COLO668 (cell line): ENCODE results near the gene NHERF2.

Experiments
- DNase-seq: peaks from one replicate; lab custom pipeline; 2025; ENCODE audit not compliant: unreplicated experiment; lab: John Stamatoyannopoulos, UW

Gene NHERF2

GRCh38 chr16:2079991-2080390, 53.3 kb downstream of the NHERF2 start:
- DNase-seq: no peak

DNA sequence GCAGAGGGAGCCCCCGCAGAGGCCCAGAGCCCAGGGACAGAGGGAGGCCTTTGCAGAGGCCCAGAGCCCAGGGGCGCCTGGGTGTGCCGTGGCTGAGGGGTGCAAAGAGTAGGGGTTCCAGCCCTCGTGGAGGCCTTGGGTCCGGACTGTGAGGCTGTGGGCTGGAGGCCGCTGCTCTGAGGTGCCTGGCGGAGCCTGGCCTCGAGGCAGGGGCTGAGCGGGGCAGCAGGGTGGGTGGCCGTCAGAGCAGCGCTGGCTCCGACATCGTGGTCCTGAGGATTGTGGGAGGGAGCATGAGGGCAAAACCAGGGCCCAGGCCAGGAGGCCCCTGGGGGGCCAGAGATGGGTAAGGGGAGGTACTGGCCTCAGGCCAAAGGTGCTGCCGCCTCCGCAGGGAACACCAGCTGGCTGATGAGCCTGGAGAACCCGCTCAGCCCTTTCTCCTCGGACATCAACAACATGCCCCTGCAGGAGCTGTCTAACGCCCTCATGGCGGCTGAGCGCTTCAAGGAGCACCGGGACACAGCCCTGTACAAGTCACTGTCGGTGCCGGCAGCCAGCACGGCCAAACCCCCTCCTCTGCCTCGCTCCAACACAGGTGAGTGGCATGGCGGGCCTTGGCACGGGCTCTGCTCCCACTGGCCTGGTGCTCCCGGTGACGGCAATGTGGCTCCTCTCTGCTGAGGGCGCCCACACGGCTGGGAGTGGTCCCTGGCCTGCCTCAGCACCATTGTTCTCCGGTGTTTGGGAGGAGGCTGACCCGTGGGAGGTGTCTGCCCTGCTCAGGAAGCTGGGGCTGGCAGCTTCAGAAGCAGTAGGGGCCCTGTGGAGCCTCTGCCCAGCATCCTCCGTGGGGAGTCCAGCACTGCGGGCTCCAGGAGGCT, 54.7 kb downstream of the NHERF2 start:
- DNase-seq: no peak

GRCh38 chr16:2082171-2082982, 55.7 kb downstream of the NHERF2 start:
- DNase-seq: peak; percentile 93

DNA sequence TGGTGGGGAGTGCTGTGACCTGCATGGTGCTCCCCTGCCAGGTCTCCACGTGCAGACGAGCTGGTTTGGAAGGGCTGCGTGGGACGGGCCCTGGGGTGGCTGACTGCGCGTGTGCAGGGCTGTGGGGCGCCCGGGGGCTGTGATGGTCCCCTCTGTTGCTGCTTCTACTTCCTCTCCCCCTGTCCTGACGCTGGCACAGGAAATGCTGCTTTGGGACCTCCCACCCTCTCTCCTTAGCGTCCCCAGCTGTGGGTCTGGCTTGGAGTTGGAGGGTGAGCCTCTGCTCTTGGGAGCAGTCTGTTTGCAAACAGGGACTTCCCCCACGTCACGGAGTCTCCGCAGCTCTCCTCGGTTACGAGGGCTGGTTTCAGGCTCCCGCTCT, 56.3 kb downstream of the NHERF2 start:
- DNase-seq: no peak

DNA sequence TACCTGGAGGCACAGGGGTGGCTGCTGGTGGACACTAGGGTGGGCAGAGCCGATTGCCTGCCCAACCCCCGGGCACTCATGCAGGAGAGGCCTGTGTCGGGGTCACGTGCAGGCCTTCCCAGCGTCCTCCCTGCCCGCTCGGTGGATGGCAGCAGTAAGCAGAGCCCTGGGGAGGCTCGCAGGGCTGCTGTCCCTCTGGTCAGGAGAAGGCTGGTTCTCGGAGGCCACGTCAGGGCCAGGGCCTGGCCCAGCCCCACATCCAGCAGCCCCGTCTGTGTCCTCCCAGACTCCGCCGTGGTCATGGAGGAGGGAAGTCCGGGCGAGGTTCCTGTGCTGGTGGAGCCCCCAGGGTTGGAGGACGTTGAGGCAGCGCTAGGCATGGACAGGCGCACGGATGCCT, 56.7 kb downstream of the NHERF2 start:
- DNase-seq: no peak

DNA sequence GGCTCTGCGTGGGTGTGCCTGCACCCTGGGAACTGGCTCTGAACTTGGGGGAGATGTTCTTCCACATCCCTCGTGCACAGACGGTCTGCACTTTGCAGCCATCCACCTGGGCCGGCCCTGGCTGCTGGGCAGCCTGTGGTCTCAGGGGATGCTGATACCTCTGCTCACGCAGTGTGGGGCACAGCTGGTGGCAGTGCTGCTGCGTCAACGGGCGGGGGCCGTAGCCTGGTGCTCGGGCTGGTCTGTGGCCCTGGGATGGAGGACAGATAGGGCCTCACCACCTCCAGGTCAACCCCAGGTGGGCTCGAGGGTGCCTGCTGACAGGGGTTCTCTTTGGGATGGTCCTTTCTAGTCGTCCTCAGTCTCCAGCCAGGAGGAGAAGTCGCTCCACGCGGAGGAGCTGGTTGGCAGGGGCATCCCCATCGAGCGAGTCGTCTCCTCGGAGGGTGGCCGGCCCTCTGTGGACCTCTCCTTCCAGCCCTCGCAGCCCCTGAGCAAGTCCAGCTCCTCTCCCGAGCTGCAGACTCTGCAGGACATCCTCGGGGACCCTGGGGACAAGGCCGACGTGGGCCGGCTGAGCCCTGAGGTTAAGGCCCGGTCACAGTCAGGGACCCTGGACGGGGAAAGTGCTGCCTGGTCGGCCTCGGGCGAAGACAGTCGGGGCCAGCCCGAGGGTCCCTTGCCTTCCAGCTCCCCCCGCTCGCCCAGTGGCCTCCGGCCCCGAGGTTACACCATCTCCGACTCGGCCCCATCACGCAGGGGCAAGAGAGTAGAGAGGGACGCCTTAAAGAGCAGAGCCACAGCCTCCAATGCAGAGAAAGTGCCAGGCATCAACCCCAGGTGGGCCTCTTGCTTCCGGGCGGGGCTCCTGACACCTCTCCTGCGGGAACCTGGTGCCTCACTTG, 57.4 kb downstream of the NHERF2 start:
- no peak for DNase-seq

DNA sequence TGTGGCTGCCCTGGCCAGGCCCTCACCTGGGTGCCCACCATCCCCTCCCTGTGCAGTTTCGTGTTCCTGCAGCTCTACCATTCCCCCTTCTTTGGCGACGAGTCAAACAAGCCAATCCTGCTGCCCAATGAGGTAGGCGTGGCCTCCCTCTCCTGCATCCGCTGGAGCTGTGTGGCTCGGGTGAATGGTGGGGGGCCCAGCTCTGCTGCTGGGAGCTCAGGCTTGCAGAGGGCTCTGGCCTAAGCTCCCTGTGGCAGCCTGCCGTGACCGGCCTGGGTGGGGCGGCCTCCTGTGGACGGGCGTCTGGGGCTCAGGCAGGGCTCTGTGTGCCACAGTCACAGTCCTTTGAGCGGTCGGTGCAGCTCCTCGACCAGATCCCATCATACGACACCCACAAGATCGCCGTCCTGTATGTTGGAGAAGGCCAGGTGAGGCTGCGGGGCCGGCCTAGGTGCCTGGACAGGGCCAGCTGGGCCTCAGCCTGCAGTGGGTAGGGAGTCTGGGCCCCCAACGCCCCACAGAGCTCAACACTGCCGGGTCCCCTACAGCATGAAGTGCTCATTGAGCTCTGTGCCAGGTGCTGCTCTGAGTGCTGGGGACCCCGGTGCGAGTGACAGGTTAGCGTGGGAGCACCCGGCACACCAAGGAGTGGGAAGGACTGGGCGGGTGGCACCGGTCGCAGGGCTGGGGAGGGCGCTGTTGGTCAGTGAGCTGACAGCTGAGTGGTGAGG, 58.4 kb downstream of the NHERF2 start:
- DNase-seq: no peak

GRCh38 chr16:2085669-2086068, 59.0 kb downstream of the NHERF2 start:
- DNase-seq: no peak

- DNase-seq: no peak
Measured at GRCh38 chr16:2086106-2086742, 59.5 kb downstream of the NHERF2 start.

DNA sequence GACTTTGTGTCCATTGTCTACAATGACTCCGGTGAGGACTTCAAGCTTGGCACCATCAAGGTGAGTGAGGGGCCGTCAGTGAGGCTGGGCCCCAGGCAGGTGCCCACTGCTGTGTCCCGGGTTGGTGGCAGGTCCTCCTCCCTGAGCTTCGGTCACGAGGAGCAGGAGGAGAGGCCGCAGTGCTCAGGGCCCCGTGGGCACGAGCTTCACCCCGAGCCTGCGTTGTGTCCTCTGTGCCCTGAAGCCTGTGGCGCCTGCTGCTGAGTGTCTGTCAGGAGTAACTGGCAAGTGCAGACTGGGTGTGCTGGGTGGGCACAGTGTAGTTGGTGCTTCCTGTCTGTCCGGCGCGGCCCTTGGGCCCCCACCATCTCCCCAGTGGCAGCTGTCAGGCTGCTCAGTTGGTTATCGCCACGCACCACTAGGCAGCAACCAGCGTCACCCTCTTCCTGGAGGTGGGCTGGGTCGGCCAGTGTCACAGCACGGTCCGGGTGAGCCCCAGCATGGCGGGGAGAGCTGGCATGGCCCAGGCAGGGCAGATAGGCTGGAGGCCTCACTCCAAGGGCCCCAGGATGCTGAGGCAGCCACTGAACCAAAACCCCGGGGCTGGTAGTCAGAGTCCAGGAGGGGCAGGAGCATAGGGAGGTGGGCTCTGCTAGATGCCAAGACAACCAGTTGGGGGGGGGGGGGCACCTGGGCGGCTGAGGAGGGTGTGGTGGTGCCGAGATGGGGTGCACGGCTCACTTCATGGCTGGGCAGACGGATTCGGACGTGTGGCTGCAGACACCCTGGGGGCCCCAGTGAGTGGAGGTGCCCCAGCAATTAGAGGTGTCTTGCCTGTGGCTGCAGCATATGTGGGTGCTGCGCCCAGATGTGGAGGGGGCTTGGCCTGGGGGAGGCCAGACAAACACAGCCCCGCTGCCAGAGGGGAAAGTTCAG, 60.4 kb downstream of the NHERF2 start:
- DNase-seq: no peak

- DNase-seq: no peak
Measured at GRCh38 chr16:2087748-2088631, 61.3 kb downstream of the NHERF2 start.
